WTC11 (cell line): Measurements from ENCODE around the gene ZNF516. TPM values are rescaled to one million over a fixed set of nuclear protein-coding genes. Genes with fewer than 3 reads are reported as not detected.

Experiments used
- ATAC-seq: fragments of 200-7000 bp; cut with Tn5 transposase; 2 replicates; pipeline ENCODE4 v1.10.0; 2021; ENCODE audit warnings: mild to moderate bottlenecking, moderate library complexity
- CTCF ChIA-PET: fragments of 300-600 bp; sonication (Branson Sonifier 250); formaldehyde crosslinking; loops from one replicate; lab custom pipeline; 2021; ENCODE audit warnings: antibody characterized with exemption; lab: Charles Lee
- POLR2A ChIA-PET: fragments of 350-600 bp; sonication (Branson Sonifier 250); formaldehyde crosslinking; loops from one replicate; lab custom pipeline; 2021; ENCODE audit warnings: antibody characterized with exemption; lab: Charles Lee
- DNase-seq: peaks from one replicate; pipeline ENCODE4 v3.0.0; 2021; ENCODE audit warnings: low spot score
- H3K27ac Mint-ChIP-seq: 2 replicates; pipeline ENCODE4 v1.8.0; 2021; ENCODE audit warnings: mixed read lengths
- H3K27me3 Mint-ChIP-seq: 2 replicates; pipeline ENCODE4 v1.8.0; 2021; ENCODE audit warnings: low read depth, mild to moderate bottlenecking, moderate library complexity, mixed read lengths
- H3K36me3 Mint-ChIP-seq: 2 replicates; pipeline ENCODE4 v1.8.0; 2021; ENCODE audit warnings: mixed read lengths
- H3K4me1 Mint-ChIP-seq: 2 replicates; pipeline ENCODE4 v1.8.0; 2022; ENCODE audit warnings: mixed read lengths
- H3K4me3 Mint-ChIP-seq: 2 replicates; pipeline ENCODE4 v1.8.0; 2021; ENCODE audit warnings: mild to moderate bottlenecking, moderate library complexity, mixed read lengths
- H3K9me3 Mint-ChIP-seq: 2 replicates; pipeline ENCODE4 v1.8.0; 2021; ENCODE audit warnings: mixed read lengths
- ATF1 ChIP-seq: sonication (generic); formaldehyde crosslinking; IDR thresholded peaks from 2 replicates; pipeline ENCODE4 v1.8.1; 2023; ENCODE audit warnings: mild to moderate bottlenecking, moderate library complexity, missing genetic modification reagents
- CREM ChIP-seq: sonication (generic); formaldehyde crosslinking; IDR thresholded peaks from 2 replicates; pipeline ENCODE4 v1.8.1; 2022; ENCODE audit warnings: mild to moderate bottlenecking, missing genetic modification reagents, moderate library complexity
- E2F1 ChIP-seq: sonication (generic); formaldehyde crosslinking; IDR thresholded peaks from 2 replicates; pipeline ENCODE4 v1.8.0; 2022; ENCODE audit warnings: mild to moderate bottlenecking, missing genetic modification reagents
- GRHL2 ChIP-seq: fragments of 250-450 bp; sonication (Bioruptor Pico); IDR thresholded peaks from 2 replicates; pipeline ENCODE4 v1.8.0; 2022; ENCODE audit warnings: mild to moderate bottlenecking, moderate library complexity; ENCODE audit not compliant: insufficient replicate concordance, severe bottlenecking
- GTF2I ChIP-seq: fragments of 250-450 bp; sonication (Bioruptor Pico); conservative IDR thresholded peaks from 2 replicates; pipeline ENCODE4 v1.4.0; 2021; ENCODE audit warnings: mild to moderate bottlenecking
- IRF2 ChIP-seq: sonication (generic); formaldehyde crosslinking; IDR thresholded peaks from 2 replicates; pipeline ENCODE4 v1.8.0; 2022; ENCODE audit warnings: low read depth, missing genetic modification reagents, borderline replicate concordance
- MAX ChIP-seq: sonication (generic); formaldehyde crosslinking; IDR thresholded peaks from 2 replicates; pipeline ENCODE4 v1.8.0; 2022; ENCODE audit warnings: mild to moderate bottlenecking, missing genetic modification reagents
- NR3C1 ChIP-seq: sonication (generic); formaldehyde crosslinking; conservative IDR thresholded peaks from 2 replicates; pipeline ENCODE4 v1.8.1; 2023; ENCODE audit warnings: low read depth, mild to moderate bottlenecking, missing genetic modification reagents
- SMAD3 ChIP-seq: sonication (generic); formaldehyde crosslinking; IDR thresholded peaks from 2 replicates; pipeline ENCODE4 v1.8.0; 2022; ENCODE audit warnings: missing genetic modification reagents, mild to moderate bottlenecking, borderline replicate concordance
- STAT6 ChIP-seq: sonication (generic); formaldehyde crosslinking; conservative IDR thresholded peaks from 2 replicates; pipeline ENCODE4 v1.8.1; 2023; ENCODE audit warnings: mild to moderate bottlenecking, low read depth, missing genetic modification reagents, moderate library complexity
- TP53 ChIP-seq: sonication (generic); formaldehyde crosslinking; IDR thresholded peaks from 2 replicates; pipeline ENCODE4 v1.8.1; 2023; ENCODE audit warnings: mild to moderate bottlenecking, missing genetic modification reagents
- ZBTB21 ChIP-seq: sonication (generic); formaldehyde crosslinking; IDR thresholded peaks from 2 replicates; pipeline ENCODE4 v1.8.1; 2023; ENCODE audit warnings: mild to moderate bottlenecking, missing genetic modification reagents, borderline replicate concordance
- ZNF121 ChIP-seq: sonication (generic); formaldehyde crosslinking; IDR thresholded peaks from 2 replicates; pipeline ENCODE4 v1.8.0; 2023; ENCODE audit warnings: missing genetic modification reagents
- ZNF232 ChIP-seq: sonication (generic); formaldehyde crosslinking; IDR thresholded peaks from 2 replicates; pipeline ENCODE4 v1.8.0; 2022; ENCODE audit warnings: mild to moderate bottlenecking, missing genetic modification reagents
- ZNF423 ChIP-seq: fragments of 250-450 bp; sonication (Bioruptor Pico); IDR thresholded peaks from 2 replicates; pipeline ENCODE4 v2.1.2; 2022; ENCODE audit warnings: mild to moderate bottlenecking, moderate library complexity
- total RNA-seq: library from RNA; stranded (reverse); gene quantifications from 3 replicates; pipeline ENCODE4 v1.2.3, GENCODE V29; 2021
- TF ChIP-seq, protein P1 (sequence below): sonication (generic); formaldehyde crosslinking; IDR thresholded peaks from 2 replicates; pipeline ENCODE4 v1.8.1; 2023; ENCODE audit warnings: mild to moderate bottlenecking, missing genetic modification reagents, borderline replicate concordance
- TF ChIP-seq, protein P2 (sequence below): sonication (generic); formaldehyde crosslinking; IDR thresholded peaks from 2 replicates; pipeline ENCODE4 v1.8.0; 2023; ENCODE audit warnings: missing genetic modification reagents

The ZNF516 gene
- total RNA-seq, 1 experiment from 2014 or later: 58.6 TPM

- DNase-seq (no peak), ATAC-seq (no peak)
- ChIA-PET POLR2A (no interaction called here), CTCF (interaction anchor here (1.3 kb wide), 1 partner anchor 278 kb away, joined by 3 read pairs; no protein-coding TSS in a partner anchor)
- Mint-ChIP-seq H3K4me3 (no peak overlapping the region), H3K9me3 (no peaks in the 10 kb centered on the region), H3K36me3 (peaks cover 9% of the 10 kb centered on the region; the same call in 1 of the 2 replicates), H3K4me1 (peaks cover 22% of the 10 kb centered on the region), H3K27ac (peak overlapping the region; percentile 64), H3K27me3 (peaks cover 2% of the 10 kb centered on the region; the same call in 1 of the 2 replicates)
- TF ChIP-seq ZNF232 (CRISPR knock-in tag) (no peak), ZNF423 (CRISPR knock-in tag) (no peak), GRHL2 (CRISPR knock-in tag) (no peak), MAX (no peak), ZNF121 (CRISPR knock-in tag) (no peak), CREM (no peak), NR3C1 (CRISPR knock-in tag) (no peak), STAT6 (CRISPR knock-in tag) (no peak), ATF1 (CRISPR knock-in tag) (no peak), GTF2I (CRISPR knock-in tag) (no peak), ZBTB21 (no peak), IRF2 (CRISPR knock-in tag) (no peak), TP53 (CRISPR knock-in tag) (no peak), E2F1 (CRISPR knock-in tag) (no peak), SMAD3 (CRISPR knock-in tag) (no peak)
- TF ChIP-seq, protein P1, sequence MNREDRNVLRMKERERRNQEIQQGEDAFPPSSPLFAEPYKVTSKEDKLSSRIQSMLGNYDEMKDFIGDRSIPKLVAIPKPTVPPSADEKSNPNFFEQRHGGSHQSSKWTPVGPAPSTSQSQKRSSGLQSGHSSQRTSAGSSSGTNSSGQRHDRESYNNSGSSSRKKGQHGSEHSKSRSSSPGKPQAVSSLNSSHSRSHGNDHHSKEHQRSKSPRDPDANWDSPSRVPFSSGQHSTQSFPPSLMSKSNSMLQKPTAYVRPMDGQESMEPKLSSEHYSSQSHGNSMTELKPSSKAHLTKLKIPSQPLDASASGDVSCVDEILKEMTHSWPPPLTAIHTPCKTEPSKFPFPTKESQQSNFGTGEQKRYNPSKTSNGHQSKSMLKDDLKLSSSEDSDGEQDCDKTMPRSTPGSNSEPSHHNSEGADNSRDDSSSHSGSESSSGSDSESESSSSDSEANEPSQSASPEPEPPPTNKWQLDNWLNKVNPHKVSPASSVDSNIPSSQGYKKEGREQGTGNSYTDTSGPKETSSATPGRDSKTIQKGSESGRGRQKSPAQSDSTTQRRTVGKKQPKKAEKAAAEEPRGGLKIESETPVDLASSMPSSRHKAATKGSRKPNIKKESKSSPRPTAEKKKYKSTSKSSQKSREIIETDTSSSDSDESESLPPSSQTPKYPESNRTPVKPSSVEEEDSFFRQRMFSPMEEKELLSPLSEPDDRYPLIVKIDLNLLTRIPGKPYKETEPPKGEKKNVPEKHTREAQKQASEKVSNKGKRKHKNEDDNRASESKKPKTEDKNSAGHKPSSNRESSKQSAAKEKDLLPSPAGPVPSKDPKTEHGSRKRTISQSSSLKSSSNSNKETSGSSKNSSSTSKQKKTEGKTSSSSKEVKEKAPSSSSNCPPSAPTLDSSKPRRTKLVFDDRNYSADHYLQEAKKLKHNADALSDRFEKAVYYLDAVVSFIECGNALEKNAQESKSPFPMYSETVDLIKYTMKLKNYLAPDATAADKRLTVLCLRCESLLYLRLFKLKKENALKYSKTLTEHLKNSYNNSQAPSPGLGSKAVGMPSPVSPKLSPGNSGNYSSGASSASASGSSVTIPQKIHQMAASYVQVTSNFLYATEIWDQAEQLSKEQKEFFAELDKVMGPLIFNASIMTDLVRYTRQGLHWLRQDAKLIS (CRISPR knock-in tag): no peak
- TF ChIP-seq, protein P2, sequence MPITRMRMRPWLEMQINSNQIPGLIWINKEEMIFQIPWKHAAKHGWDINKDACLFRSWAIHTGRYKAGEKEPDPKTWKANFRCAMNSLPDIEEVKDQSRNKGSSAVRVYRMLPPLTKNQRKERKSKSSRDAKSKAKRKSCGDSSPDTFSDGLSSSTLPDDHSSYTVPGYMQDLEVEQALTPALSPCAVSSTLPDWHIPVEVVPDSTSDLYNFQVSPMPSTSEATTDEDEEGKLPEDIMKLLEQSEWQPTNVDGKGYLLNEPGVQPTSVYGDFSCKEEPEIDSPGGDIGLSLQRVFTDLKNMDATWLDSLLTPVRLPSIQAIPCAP (CRISPR knock-in tag): no peak
Measured at GRCh38 chr18:76431437-76432273, 63.4 kb downstream of the ZNF516 start.
